Small intestine (tissue), 7 donors: ENCODE results near the gene HOMER2. TPM values are rescaled to one million over a fixed set of nuclear protein-coding genes. Genes with fewer than 3 reads are reported as not detected.

Source experiments
- DNase-seq, 2 donors: peaks; one replicate each; pipeline versions ENCODE4 v3.0.0 to v3.0.0-alpha.2; 2013
- FAIRE-seq: peaks from 2 replicates; lab custom pipeline; 2012; peaks lifted over from hg19 to GRCh38; lab: Jason Lieb, UNC
- H3K27ac ChIP-seq, 3 donors: one replicate each; pipeline ENCODE4 v1.5.1; 2013; ENCODE audit warnings: low read length in 2 of 3, mild to moderate bottlenecking in 2 of 3, control low read depth in 1 of 3, inconsistent platforms in 1 of 3, low read depth in 1 of 3, moderate library complexity in 1 of 3
- H3K27me3 ChIP-seq, 3 donors: one replicate each; pipeline ENCODE4 v1.6.1; 2013; ENCODE audit warnings: low read length in 3 of 3, inconsistent platforms in 1 of 3; ENCODE audit not compliant: control insufficient read depth in 3 of 3, insufficient read depth in 3 of 3
- H3K36me3 ChIP-seq, 3 donors: one replicate each; pipeline ENCODE4 v1.6.1; 2013; ENCODE audit warnings: low read length in 3 of 3, inconsistent platforms in 1 of 3, low read depth in 1 of 3, mild to moderate bottlenecking in 1 of 3, moderate library complexity in 1 of 3; ENCODE audit not compliant: control insufficient read depth in 3 of 3, insufficient read depth in 2 of 3
- H3K4me1 ChIP-seq, 3 donors: one replicate each; pipeline ENCODE4 v1.6.1; 2013; ENCODE audit warnings: low read length in 2 of 3, inconsistent platforms in 1 of 3, low read depth in 1 of 3, mild to moderate bottlenecking in 1 of 3, moderate library complexity in 1 of 3; ENCODE audit not compliant: control insufficient read depth in 3 of 3, insufficient read depth in 2 of 3
- H3K4me3 ChIP-seq, 3 donors: one replicate each; pipeline ENCODE4 v1.5.1; 2013; ENCODE audit warnings: low read length in 3 of 3, control low read depth in 1 of 3, inconsistent platforms in 1 of 3, low read depth in 1 of 3, mild to moderate bottlenecking in 1 of 3, moderate library complexity in 1 of 3
- H3K9me3 ChIP-seq, 2 donors: one replicate each; pipeline ENCODE4 v1.6.1; 2013; ENCODE audit warnings: low read depth in 1 of 2, low read length in 1 of 2; ENCODE audit not compliant: control insufficient read depth in 2 of 2, insufficient read depth in 1 of 2
- WGBS, 3 donors: extraction: QIAGEN DNeasy Blood & Tissue Kit; methylation state at CpG; one replicate each; pipeline ENCODE4 v1.1.7; 2013; 5-methylcytosine and 5-hydroxymethylcytosine counted together
- polyA plus RNA-seq, 4 donors: library from polyadenylated mRNA; stranded (reverse) in 3 of 4; unstranded in 1 of 4; fragments of 200-250 nt in 3 of 4; fragments of 120-200 nt in 1 of 4; gene quantifications; one replicate each; pipeline versions ENCODE4 v1.2.1 to v1.2.3, GENCODE V29; 2013
- donor health status: healthy with polysubstance abuse.
- donor health status: control.
- donor health status: control.
- donor health status: Bipolar disorder and iron deficiency.
- donor health status: healthy.

The HOMER2 gene
- polyA plus RNA-seq, 4 donors = 2.2 to 5.1 (median 2.6) TPM

DNA sequence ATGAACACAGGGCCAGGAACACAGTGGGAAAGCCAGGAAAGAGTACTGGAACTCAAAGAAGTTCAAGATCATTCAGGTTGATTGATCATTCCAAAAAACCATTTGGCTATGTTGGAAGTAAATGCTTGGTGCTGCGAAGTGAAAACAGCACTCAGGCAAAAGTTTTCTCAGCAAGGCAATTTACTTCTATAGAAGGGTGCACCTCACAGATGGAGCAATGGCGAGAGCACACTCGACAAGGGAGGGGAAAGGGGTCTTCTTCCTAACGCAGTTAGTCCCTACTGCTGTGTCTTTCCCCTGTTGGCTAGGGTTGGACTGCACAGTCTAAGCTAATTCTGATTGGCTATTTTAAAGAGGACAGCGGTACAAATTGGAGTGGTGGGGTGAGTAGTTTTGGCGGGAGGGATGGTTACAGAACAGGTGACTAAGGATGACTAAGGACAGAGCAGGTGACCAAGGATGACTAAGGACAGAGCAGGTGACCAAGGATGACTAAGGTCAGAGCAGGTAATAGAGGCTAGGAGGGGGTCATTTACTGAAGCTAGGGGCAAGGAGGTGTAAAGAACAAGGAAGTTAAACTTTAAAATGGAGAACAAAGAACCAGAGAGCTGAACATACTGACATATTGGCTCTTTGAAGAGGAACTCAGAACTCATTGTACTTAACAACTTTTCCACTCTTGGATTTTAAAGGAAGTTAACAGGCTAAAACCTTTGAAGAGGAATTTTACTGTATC is 43.3 kb downstream of the HOMER2 start:
- H3K4me3 ChIP-seq = no peak overlapping the region
- H3K27me3 ChIP-seq = no peaks in the 10 kb centered on the region
- FAIRE-seq (no peak), DNase-seq (no peak)
- H3K4me1 ChIP-seq = no peaks in the 10 kb centered on the region
- peaks cover 0 to 7% of the 10 kb centered on the region in 2 donors for H3K9me3 ChIP-seq
- H3K36me3 ChIP-seq = no peaks in the 10 kb centered on the region
- no peak overlapping the region for H3K27ac ChIP-seq
- WGBS, 3 donors = 93 to 97% (median 95%) methylated on average over 6 of the region's 6 CpGs

DNA sequence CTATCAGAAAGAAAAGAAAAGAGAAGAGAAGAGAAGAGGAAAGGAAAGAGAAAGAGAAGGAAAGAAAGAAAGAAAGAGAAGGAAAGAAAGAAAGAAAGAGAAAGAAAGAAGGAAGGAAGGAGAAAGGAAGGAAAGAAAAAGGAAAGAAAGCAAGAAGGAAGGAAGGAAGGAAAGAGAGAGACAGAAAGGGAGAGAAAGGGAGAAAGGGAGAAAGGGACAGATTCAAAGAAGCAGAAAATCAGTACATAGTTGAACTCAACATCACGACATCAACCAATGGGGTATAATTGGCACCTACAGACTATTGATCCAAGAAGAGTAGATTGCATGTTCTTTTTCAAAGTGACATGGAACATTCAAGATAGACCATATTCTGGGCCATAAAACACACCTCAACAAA is 45.2 kb downstream of the HOMER2 start:
- Histone ChIP-seq H3K36me3 (no peaks in the 10 kb centered on the region), H3K4me3 (no peak overlapping the region), H3K4me1 (no peaks in the 10 kb centered on the region), H3K27me3 (no peaks in the 10 kb centered on the region), H3K9me3 (peaks cover 0 to 7% of the 10 kb centered on the region in 2 donors), H3K27ac (no peak overlapping the region)
- FAIRE-seq = no peak
- DNase-seq = no peak
- 96 to 100% (median 97%) methylated on average over 1 of the region's 1 CpG for WGBS, 3 donors

- no peaks in the 10 kb centered on the region for H3K4me1 ChIP-seq
- 81 to 91% (median 89%) methylated on average over 3 of the region's 3 CpGs for WGBS, 3 donors
- no peak for DNase-seq
- H3K36me3 ChIP-seq = no peaks in the 10 kb centered on the region
- no peaks in the 10 kb centered on the region for H3K27me3 ChIP-seq
- no peak overlapping the region for H3K4me3 ChIP-seq
- H3K9me3 ChIP-seq = peaks cover 0 to 7% of the 10 kb centered on the region in 2 donors
- H3K27ac ChIP-seq = no peak overlapping the region
- FAIRE-seq = no peak
Observed at GRCh38 chr15:82904574-82904973, 47.9 kb downstream of the HOMER2 start.

- 94 to 98% (median 96%) methylated on average over 16 of the region's 16 CpGs for WGBS, 3 donors
- H3K36me3 ChIP-seq = no peaks in the 10 kb centered on the region
- H3K9me3 ChIP-seq = no peaks in the 10 kb centered on the region
- H3K27me3 ChIP-seq = no peaks in the 10 kb centered on the region
- H3K4me1 ChIP-seq = no peaks in the 10 kb centered on the region
- no peak overlapping the region for H3K4me3 ChIP-seq
- no peak for FAIRE-seq
- no peak for DNase-seq
- no peak overlapping the region for H3K27ac ChIP-seq
Observed at GRCh38 chr15:82903511-82903910, 49.0 kb downstream of the HOMER2 start.

DNA sequence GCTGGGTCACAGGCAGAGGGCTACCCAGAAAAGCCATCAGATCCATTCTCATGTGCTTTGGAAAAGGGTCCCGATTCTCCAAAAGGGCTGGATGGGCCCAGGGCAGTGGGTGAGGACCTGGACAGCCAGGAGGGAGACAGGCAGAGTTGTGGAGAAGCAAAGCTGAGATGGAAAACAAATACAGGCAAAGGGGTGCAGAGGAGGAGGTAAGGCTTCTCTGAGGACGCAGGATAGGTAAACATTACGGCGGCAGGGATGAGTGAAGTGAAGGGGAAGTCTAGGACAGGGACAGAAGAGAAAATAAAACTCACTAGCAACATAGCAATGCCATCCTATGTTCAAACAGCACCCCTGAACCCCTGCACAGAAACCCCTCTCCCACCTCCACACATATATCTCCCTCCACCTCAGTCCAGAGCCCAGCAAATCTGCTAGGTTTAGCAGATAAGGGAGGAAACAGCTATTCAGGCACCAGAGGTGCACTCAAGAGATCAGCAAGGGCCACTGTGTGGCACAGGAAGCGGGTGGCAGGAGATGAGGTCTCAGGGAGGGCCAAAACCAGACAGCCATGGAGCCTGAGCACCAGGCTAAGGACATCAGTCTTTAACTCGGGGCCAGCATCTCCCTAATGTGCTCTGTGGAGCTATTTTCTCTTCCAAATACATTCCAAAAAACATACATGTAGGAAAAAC is 51.3 kb downstream of the HOMER2 start:
- WGBS, 3 donors = 67 to 80% (median 77%) methylated on average over 6 of the region's 6 CpGs
- H3K27me3 ChIP-seq = no peaks in the 10 kb centered on the region
- DNase-seq (no peak), FAIRE-seq (no peak)
- H3K9me3 ChIP-seq = no peaks in the 10 kb centered on the region
- no peak overlapping the region for H3K27ac ChIP-seq
- no peak overlapping the region for H3K4me3 ChIP-seq
- no peaks in the 10 kb centered on the region for H3K4me1 ChIP-seq
- H3K36me3 ChIP-seq = no peaks in the 10 kb centered on the region

DNA sequence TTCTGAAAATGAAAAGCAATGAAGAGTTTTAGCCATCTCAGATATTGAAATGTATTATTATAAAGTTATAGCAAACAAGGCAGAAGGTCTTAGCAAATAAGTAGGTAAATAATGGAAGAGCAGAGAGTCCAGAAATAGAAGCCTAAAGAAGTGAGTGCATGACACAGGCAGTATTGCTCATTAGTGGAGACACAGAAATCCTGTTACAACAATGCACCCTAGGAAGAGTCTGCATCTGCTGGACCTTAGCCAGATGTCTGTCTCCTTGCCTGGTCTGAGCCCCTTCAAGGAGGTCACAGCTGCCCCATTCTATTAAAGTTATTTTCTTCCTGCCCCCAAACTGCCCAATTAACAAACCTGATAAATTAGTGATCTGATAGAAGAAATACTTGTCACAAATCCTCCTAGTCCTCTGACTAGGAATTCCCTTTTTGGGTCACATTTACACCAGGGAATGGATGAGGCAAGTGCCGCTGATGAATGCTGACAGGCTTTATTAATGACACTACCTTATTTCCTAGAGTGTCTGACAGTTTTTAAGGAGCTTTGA is 51.9 kb downstream of the HOMER2 start:
- Histone ChIP-seq H3K27me3 (no peaks in the 10 kb centered on the region), H3K4me1 (no peaks in the 10 kb centered on the region), H3K36me3 (no peaks in the 10 kb centered on the region), H3K27ac (no peak overlapping the region), H3K9me3 (no peaks in the 10 kb centered on the region), H3K4me3 (no peak overlapping the region)
- DNase-seq (no peak), FAIRE-seq (no peak)
- WGBS, 3 donors = 53 to 68% (median 56%) methylated on average over 1 of the region's 1 CpG

GRCh38 chr15:82898961-82899360 is 53.6 kb downstream of the HOMER2 start:
- Histone ChIP-seq H3K27me3 (no peaks in the 10 kb centered on the region), H3K27ac (no peak overlapping the region), H3K36me3 (no peaks in the 10 kb centered on the region), H3K4me3 (no peak overlapping the region), H3K4me1 (no peaks in the 10 kb centered on the region), H3K9me3 (no peaks in the 10 kb centered on the region)
- WGBS, 3 donors = 85 to 91% (median 89%) methylated on average over 2 of the region's 2 CpGs
- FAIRE-seq = no peak
- no peak for DNase-seq

GRCh38 chr15:82895983-82896382 is 56.5 kb downstream of the HOMER2 start:
- WGBS, 3 donors = 91 to 95% (median 94%) methylated on average over 5 of the region's 5 CpGs

More at GRCh38 chr15:82895983-82896382, 56.5 kb downstream of the HOMER2 start:
- no peak for DNase-seq
- no peak for FAIRE-seq
- Histone ChIP-seq H3K4me3 (no peak overlapping the region), H3K9me3 (no peaks in the 10 kb centered on the region), H3K27me3 (no peaks in the 10 kb centered on the region), H3K27ac (no peak overlapping the region), H3K4me1 (no peaks in the 10 kb centered on the region), H3K36me3 (no peaks in the 10 kb centered on the region)
